NCI-H2171 (cell line): ENCODE measurements around the gene STIP1.
A peak's percentile ranks its signal among the peaks of the same experiment; 100 is the strongest.

Experiments
- DNase-seq: peaks from one replicate; lab custom pipeline; 2025; lab: John Stamatoyannopoulos, UW

The STIP1 gene

DNA sequence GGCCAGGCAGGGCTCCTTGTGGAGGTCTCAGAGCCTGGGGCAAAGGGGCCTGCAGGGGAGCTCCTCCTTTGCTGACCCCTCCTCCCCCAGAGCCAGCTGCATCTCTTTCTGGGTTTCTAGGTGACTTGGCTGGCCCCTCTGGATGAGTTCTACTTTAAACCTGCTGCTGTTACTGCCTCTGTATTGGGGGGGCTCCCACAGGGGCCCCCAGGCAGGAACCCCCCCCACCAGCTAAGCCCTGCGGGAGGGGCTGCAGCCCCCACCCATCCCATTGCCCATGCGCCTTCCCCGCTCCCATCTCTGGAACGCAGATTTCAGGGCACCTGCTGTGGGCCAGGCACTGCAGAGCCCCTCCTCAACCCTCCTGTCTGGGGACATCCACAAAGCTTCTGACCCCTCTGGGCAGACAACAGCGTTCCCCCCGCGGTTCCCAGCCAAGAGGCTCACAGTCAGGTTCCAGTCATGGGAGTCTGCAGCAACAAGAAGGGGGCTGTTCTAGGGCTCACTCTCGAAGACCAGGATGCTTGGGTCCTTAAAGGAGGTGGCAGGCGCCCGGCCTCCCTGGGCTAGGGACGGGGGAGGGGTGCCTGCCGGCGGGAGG, 64.5 kb downstream of the STIP1 start:
- DNase-seq, result no peak

DNA sequence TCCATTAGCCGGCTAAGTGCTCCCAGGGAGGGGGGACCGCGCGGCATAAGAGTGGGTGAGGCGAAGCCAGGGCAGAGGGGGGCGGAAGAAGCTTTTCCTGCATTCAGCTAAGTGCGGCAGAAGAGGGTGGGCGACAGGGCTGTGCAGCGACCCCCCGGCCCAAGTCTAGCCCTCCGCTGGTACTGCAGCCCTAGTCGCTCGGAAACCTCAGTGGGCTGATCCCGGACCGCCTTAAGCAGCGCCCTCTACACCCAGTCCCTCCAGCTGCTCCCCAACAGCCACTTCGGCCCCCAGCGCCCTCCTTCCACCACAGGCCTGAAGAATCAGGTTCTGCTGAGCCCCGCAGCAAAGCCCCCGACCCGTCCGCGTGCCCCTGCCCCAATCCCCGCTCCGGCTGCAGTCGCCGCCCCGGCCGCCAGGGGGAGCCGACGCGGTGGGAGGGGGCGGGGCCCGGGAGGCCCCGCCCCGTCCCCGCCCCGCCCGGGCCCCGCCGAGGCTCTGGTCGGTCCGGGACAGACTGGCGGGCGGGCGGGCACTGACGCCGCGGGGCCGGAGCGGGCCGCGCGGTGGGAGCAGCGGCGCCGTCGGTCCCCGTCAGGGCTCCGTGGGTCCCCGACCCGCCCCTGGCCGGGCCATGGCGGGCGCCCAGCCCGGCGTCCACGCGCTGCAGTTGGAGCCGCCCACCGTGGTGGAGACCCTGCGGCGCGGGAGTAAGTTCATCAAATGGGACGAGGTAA, 65.2 kb downstream of the STIP1 start, which contains the start of gene PLCB3:
Gene PLCB3 (plus strand): TSS at position 515 of the 737 bp plus-strand sequence. CDS start 120 bp downstream, at position 635.
- DNase-seq, result peak; percentile 61

DNA sequence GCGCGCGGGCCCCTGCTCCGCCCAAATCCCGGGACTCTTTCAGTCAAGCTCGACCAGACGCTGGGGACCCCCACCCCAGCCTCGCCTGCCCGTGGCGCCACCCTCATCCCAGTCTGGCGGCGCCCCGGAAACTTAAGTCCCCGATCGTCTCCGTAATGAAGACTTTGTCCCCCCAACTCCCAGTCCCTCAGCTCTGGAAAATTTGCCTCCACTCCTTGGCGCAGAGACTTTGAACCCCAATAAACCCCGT, 65.7 kb downstream of the STIP1 start:
- no peak for DNase-seq

DNA sequence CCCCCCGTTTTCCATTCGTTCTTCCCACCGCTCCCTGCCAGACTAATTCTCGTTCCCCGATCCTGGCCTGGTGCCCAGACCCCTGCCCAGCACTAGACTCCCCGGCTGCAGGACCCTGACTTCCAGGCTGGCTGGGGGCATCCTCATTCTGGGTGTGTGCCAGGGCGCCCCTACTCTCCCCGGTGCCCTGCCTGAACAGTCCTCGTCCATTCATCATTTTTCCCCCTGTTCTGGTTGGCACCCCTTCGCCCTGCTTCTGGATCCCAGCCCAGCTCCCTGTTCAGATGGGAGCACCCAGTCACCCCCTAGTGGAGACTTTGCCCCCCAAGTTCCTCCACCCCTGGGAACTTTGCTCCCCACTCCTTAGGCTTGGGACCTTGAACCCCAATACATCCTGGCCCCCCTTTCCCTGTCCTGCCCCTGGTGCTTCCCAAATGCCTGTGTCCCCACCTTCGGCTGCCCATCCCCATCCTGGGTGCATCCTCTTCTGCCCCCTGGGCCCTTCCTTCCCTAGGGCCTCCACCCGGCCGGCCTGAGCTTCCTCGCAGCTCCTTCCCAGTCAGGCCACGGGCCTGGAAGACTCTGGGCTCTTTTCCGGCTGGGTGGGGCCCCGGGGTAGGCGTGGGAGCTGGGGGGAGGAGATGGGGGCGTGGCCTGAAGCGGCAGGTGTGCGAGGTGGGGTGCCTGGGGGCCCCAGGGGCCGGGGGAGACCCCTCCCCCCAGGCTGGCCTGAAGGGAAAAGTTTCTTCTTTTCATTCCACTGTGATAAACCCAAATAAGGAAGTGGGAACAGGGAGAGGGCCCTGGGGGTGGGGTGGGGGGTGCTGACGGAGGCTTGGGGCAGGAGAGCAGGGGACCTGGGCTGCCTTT, 66.3 kb downstream of the STIP1 start:
- no peak for DNase-seq

DNA sequence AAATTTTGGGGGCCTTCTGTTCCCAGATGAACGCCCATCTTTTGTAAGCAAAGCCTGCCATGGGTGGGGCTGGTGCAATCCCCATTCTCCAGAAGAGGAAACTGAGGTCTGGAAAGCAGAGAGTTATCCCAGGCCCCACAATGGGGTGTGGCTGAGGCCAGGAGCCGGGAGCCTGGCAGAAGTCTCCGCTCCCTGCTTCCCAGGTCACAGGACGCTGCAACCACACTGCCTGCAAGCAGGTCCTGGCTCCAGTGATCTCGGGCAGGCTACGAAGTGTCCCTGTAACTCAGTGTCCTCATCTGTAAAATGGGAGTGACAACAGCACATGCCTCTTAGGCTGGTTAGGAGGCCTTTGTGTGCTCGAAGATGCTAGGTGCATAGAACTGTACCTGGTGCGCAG, 67.1 kb downstream of the STIP1 start:
- DNase-seq, result no peak

DNA sequence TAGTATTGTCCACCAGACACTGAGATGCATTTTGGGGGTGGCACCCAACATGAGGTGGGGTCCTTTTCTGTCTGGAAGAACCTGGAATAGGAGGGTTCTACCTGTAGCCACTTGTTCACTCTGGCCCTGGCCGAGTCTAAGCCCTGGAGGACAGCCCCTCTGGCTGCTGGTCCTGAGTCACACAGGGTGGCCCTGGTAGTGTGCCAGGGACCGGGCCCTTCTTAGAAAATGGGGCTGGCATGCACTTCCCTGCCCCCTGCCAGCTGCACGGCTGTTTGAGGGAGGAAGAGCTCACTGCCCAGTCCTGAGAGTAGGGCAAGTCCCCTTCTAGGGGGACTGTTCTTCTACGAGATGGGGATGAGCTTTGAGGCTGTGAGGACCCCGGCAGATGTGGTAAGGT, 67.5 kb downstream of the STIP1 start:
- DNase-seq, result no peak
